ENCODE results near the gene GNLY. TPM values are rescaled to one million over a fixed set of nuclear protein-coding genes. Genes with fewer than 3 reads are reported as not detected.

GNLY gene
- total and polyA plus RNA-seq, 5 donors from 2014 or later = 2.4 to 10.9 (median 8.7) TPM

DNA sequence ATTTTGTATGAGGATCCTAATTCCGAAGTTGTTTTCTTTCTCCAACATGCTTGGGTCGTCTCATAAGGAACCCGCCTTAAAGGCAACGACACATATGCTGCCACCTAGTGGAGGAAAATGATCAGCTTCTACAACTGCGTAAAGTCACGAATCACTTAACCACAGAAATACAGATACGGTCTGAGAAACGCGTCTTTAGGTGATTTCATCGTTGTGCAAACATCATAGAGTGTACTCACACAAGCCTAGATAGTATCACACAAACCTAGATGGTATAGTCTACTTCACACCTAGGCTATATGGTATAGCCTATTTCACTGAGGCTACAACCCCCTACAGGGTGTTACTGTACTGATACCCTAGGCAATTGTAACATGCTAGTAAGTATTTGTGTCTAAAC is 13.1 kb downstream of the GNLY start:
- Histone ChIP-seq H3K9me3 (ENCODE audit: control insufficient read depth in 2 of 2, low read length in 2 of 2) (no peaks in the 10 kb centered on the region), H3K27ac (ENCODE audit: insufficient read depth, low read length, poor library complexity, severe bottlenecking) (no peak overlapping the region), H3K4me3 (ENCODE audit: low read depth, low read length) (peak overlapping the region; percentile 2), H3K27me3 (ENCODE audit: control insufficient read depth, insufficient read depth, low read length) (no peaks in the 10 kb centered on the region), H3K36me3 (ENCODE audit: control insufficient read depth, insufficient read depth, low read length) (no peaks in the 10 kb centered on the region), H3K4me1 (ENCODE audit: control insufficient read depth, insufficient read depth, low read length, poor library complexity, severe bottlenecking) (no peaks in the 10 kb centered on the region)
- peaks cover 12 to 40% (median 16%) of the 10 kb centered on the region in 4 donors for H3K4me1 Mint-ChIP-seq
- H3K36me3 Mint-ChIP-seq = no peaks in the 10 kb centered on the region
- ATAC-seq (ENCODE audit: low read depth in 2 of 2) (peak; percentile 78 to 81), DNase-seq (peak; percentile 45 to 91 (median 73))
- H3K27ac Mint-ChIP-seq = peak overlapping the region in 1 of 3 donors; percentile 35
- peaks cover 15% of the 10 kb centered on the region for H3K27me3 Mint-ChIP-seq
- H3K4me3 Mint-ChIP-seq = no peak overlapping the region
- H3K9me3 Mint-ChIP-seq = no peaks in the 10 kb centered on the region

DNA sequence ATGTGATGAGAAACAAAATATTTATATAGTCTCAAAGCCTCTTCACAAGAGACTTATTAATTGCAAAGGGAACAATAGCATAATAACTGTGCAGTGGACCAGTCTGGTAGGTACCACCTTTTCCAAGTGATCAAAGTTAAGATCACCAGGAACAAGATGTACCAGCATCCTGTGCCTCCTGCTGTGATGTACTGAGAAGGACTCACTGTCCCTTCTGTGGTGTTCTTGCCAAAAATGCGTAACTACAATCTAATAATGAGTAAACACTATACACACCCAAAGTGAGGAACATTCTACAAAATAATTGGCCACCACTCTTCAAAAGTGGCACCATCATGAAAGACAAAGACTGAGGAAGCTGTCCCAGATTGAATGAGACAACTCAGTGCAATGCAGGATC is 14.5 kb downstream of the GNLY start:
- no peak for ATAC-seq (ENCODE audit: low read depth in 2 of 2)
- no peaks in the 10 kb centered on the region for H3K9me3 Mint-ChIP-seq
- H3K27ac Mint-ChIP-seq = no peak overlapping the region
- Histone ChIP-seq H3K27ac (ENCODE audit: insufficient read depth, low read length, poor library complexity, severe bottlenecking) (no peak overlapping the region), H3K36me3 (ENCODE audit: control insufficient read depth, insufficient read depth, low read length) (no peaks in the 10 kb centered on the region), H3K27me3 (ENCODE audit: control insufficient read depth, insufficient read depth, low read length) (no peaks in the 10 kb centered on the region), H3K4me1 (ENCODE audit: control insufficient read depth, insufficient read depth, low read length, poor library complexity, severe bottlenecking) (no peaks in the 10 kb centered on the region), H3K4me3 (ENCODE audit: low read depth, low read length) (no peak overlapping the region), H3K9me3 (ENCODE audit: control insufficient read depth in 2 of 2, low read length in 2 of 2) (no peaks in the 10 kb centered on the region)
- H3K4me1 Mint-ChIP-seq = peaks cover 7 to 30% (median 9%) of the 10 kb centered on the region in 4 donors
- H3K36me3 Mint-ChIP-seq = no peaks in the 10 kb centered on the region
- DNase-seq = no peak
- peaks cover 19% of the 10 kb centered on the region for H3K27me3 Mint-ChIP-seq
- H3K4me3 Mint-ChIP-seq = no peak overlapping the region

- H3K4me1 Mint-ChIP-seq = peaks cover 6 to 28% (median 8%) of the 10 kb centered on the region in 4 donors
- H3K36me3 ChIP-seq (ENCODE audit: control insufficient read depth, insufficient read depth, low read length) = no peaks in the 10 kb centered on the region
- peaks cover 21% of the 10 kb centered on the region for H3K27me3 Mint-ChIP-seq
- no peaks in the 10 kb centered on the region for H3K27me3 ChIP-seq (ENCODE audit: control insufficient read depth, insufficient read depth, low read length)
- H3K27ac ChIP-seq (ENCODE audit: insufficient read depth, low read length, poor library complexity, severe bottlenecking) = no peak overlapping the region
- DNase-seq (no peak), ATAC-seq (ENCODE audit: low read depth in 2 of 2) (no peak)
- no peak overlapping the region for H3K4me3 Mint-ChIP-seq
- no peak overlapping the region for H3K27ac Mint-ChIP-seq
- no peak overlapping the region for H3K4me3 ChIP-seq (ENCODE audit: low read depth, low read length)
- no peaks in the 10 kb centered on the region for H3K36me3 Mint-ChIP-seq
- H3K9me3 ChIP-seq (ENCODE audit: control insufficient read depth in 2 of 2, low read length in 2 of 2) = no peaks in the 10 kb centered on the region
- no peaks in the 10 kb centered on the region for H3K9me3 Mint-ChIP-seq
- H3K4me1 ChIP-seq (ENCODE audit: control insufficient read depth, insufficient read depth, low read length, poor library complexity, severe bottlenecking) = no peaks in the 10 kb centered on the region
Measured at GRCh38 chr2:85709401-85709811, 15.2 kb downstream of the GNLY start.

DNA sequence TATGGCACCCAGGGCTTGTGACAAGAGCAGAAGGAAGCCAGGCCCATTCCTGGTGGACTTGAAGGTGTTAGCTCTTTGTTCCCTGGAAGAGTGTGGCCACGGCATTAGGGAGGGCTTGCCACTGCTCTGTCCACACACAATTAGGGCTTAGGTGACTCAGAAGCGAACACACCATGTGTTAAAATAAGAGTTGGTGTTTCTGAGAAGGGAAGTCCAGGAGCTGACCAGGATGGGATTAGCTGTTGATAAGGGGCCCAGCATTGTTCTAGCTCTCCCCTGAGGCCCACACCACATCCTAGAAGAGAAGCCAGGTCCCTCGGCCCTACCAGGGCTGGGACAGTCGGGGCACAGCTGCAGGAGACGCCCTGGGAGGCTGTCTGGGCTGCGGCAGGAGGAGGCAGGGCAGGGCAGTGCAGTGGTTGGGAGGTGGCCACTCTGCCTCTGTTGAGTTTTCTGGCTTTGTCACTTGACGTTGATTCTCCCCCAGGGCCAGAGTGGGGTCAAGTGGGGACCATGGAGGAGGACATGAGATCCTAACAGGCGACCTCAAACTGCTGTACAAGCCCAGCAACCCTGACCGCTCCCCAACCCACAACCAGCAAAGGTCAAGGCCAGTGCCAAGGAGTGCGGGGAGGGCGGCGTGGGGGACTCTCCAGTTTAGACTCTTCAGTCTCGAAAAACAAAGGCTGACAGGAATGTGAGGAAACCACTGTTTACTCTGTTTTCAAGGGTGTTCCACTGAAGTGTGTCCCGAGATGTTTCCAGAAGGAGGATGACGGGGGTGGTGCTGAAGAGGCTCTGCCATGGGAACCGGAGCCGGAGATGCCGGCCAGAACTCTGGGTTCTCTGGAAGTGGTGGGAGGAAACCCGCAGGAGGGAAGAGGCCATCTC is 16.8 kb downstream of the GNLY start:
- peak overlapping the region in 1 of 3 donors; percentile 25 for H3K27ac Mint-ChIP-seq
- H3K9me3 Mint-ChIP-seq = no peaks in the 10 kb centered on the region
- peaks cover 4 to 25% (median 8%) of the 10 kb centered on the region in 4 donors for H3K4me1 Mint-ChIP-seq
- Histone ChIP-seq H3K27me3 (ENCODE audit: control insufficient read depth, insufficient read depth, low read length) (no peaks in the 10 kb centered on the region), H3K36me3 (ENCODE audit: control insufficient read depth, insufficient read depth, low read length) (no peaks in the 10 kb centered on the region), H3K9me3 (ENCODE audit: control insufficient read depth in 2 of 2, low read length in 2 of 2) (no peaks in the 10 kb centered on the region), H3K4me1 (ENCODE audit: control insufficient read depth, insufficient read depth, low read length, poor library complexity, severe bottlenecking) (no peaks in the 10 kb centered on the region), H3K4me3 (ENCODE audit: low read depth, low read length) (no peak overlapping the region), H3K27ac (ENCODE audit: insufficient read depth, low read length, poor library complexity, severe bottlenecking) (no peak overlapping the region)
- H3K36me3 Mint-ChIP-seq = no peaks in the 10 kb centered on the region
- H3K27me3 Mint-ChIP-seq = peaks cover 26% of the 10 kb centered on the region
- H3K4me3 Mint-ChIP-seq = no peak overlapping the region
- ATAC-seq (ENCODE audit: low read depth in 2 of 2) (no peak), DNase-seq (no peak)

- no peaks in the 10 kb centered on the region for H3K27me3 ChIP-seq (ENCODE audit: control insufficient read depth, insufficient read depth, low read length)
- Mint-ChIP-seq H3K27ac (no peak overlapping the region), H3K9me3 (no peaks in the 10 kb centered on the region), H3K27me3 (peaks cover 28% of the 10 kb centered on the region), H3K4me3 (no peak overlapping the region), H3K36me3 (no peaks in the 10 kb centered on the region), H3K4me1 (peaks cover 4 to 23% (median 8%) of the 10 kb centered on the region in 4 donors)
- H3K9me3 ChIP-seq (ENCODE audit: control insufficient read depth in 2 of 2, low read length in 2 of 2) = no peaks in the 10 kb centered on the region
- H3K27ac ChIP-seq (ENCODE audit: insufficient read depth, low read length, poor library complexity, severe bottlenecking) = no peak overlapping the region
- no peaks in the 10 kb centered on the region for H3K4me1 ChIP-seq (ENCODE audit: control insufficient read depth, insufficient read depth, low read length, poor library complexity, severe bottlenecking)
- DNase-seq (no peak), ATAC-seq (ENCODE audit: low read depth in 2 of 2) (no peak)
- no peaks in the 10 kb centered on the region for H3K36me3 ChIP-seq (ENCODE audit: control insufficient read depth, insufficient read depth, low read length)
- no peak overlapping the region for H3K4me3 ChIP-seq (ENCODE audit: low read depth, low read length)
Measured at GRCh38 chr2:85711578-85712060, 17.5 kb downstream of the GNLY start.

DNA sequence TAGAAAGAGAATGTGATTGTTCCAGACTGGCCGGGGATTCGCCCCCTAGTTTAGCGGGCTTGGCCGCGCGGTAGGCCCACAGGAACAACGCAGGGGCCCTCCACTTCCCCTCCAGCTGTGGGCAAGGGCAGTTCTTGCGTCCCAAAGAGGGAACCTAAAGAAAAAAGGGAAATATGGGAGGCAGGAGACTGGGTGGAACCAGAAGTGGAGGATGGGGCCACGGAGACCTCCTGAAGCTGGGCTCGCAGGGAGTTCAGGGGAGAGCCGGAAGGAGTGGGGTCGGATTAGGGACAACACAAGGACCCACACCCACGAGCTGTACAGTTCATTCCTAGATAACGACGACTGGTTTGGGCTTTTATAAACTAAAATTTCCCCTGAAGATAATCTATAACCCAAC is 18.2 kb downstream of the GNLY start:
- no peak for DNase-seq
- Histone ChIP-seq H3K4me1 (ENCODE audit: control insufficient read depth, insufficient read depth, low read length, poor library complexity, severe bottlenecking) (no peaks in the 10 kb centered on the region), H3K27me3 (ENCODE audit: control insufficient read depth, insufficient read depth, low read length) (no peaks in the 10 kb centered on the region), H3K9me3 (ENCODE audit: control insufficient read depth in 2 of 2, low read length in 2 of 2) (no peaks in the 10 kb centered on the region), H3K27ac (ENCODE audit: insufficient read depth, low read length, poor library complexity, severe bottlenecking) (no peak overlapping the region), H3K4me3 (ENCODE audit: low read depth, low read length) (no peak overlapping the region), H3K36me3 (ENCODE audit: control insufficient read depth, insufficient read depth, low read length) (no peaks in the 10 kb centered on the region)
- no peak overlapping the region for H3K27ac Mint-ChIP-seq
- no peak overlapping the region for H3K4me3 Mint-ChIP-seq
- H3K27me3 Mint-ChIP-seq = peaks cover 24% of the 10 kb centered on the region
- ATAC-seq (ENCODE audit: low read depth in 2 of 2) = no peak
- H3K36me3 Mint-ChIP-seq = no peaks in the 10 kb centered on the region
- H3K9me3 Mint-ChIP-seq = no peaks in the 10 kb centered on the region
- peaks cover under 1 to 16% (median 5%) of the 10 kb centered on the region in 4 donors for H3K4me1 Mint-ChIP-seq

DNA sequence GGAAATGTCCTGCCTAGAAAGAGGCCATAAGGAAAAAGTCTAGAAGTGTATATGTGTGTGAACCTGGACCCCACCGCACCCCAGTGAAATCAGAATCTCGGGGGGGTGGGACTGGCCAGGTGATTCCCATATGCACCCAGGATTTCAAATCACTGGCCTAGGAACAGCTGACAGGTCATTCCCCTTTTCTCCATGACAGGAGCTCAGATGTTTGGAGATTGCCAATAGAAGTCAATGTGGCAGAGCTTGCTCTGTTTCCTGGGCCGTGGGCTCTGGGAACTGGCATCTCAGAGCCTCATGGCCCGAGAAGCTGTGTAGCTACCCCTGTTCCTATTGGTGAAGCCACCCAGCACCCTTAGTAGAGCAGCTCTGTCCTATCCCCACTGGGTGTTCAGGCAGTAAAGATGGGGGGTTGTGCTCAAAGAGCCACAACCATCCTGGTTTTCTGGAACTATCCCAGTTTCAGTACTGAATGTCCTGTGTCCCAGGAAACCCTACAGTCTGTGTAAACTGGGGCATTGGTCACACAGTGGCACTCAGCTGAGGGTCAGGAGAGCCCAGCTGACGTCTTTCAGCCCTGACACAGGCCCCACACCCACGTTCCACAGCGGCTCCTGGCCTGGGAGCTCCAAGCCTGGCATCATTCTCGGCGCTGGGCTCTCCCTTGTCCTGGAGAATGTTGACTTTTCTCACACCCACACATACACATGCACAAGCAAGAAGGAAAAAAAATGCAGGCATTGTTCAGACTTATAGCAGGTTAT is 18.9 kb downstream of the GNLY start:
- Histone ChIP-seq H3K4me1 (ENCODE audit: control insufficient read depth, insufficient read depth, low read length, poor library complexity, severe bottlenecking) (no peaks in the 10 kb centered on the region), H3K4me3 (ENCODE audit: low read depth, low read length) (no peak overlapping the region), H3K27me3 (ENCODE audit: control insufficient read depth, insufficient read depth, low read length) (no peaks in the 10 kb centered on the region), H3K36me3 (ENCODE audit: control insufficient read depth, insufficient read depth, low read length) (no peaks in the 10 kb centered on the region), H3K9me3 (ENCODE audit: control insufficient read depth in 2 of 2, low read length in 2 of 2) (no peaks in the 10 kb centered on the region), H3K27ac (ENCODE audit: insufficient read depth, low read length, poor library complexity, severe bottlenecking) (no peak overlapping the region)
- Mint-ChIP-seq H3K4me3 (no peak overlapping the region), H3K36me3 (no peaks in the 10 kb centered on the region), H3K27me3 (peaks cover 23% of the 10 kb centered on the region), H3K9me3 (no peaks in the 10 kb centered on the region), H3K27ac (no peak overlapping the region), H3K4me1 (peaks cover 0 to 14% (median 4%) of the 10 kb centered on the region in 4 donors)
- DNase-seq = no peak
- ATAC-seq (ENCODE audit: low read depth in 2 of 2) = no peak

Data from CD4-positive, CD25-positive, alpha-beta regulatory T cell (primary cell).